ENCODE data around the gene CCDC106. TPM values are rescaled to one million over a fixed set of nuclear protein-coding genes. Genes with fewer than 3 reads are reported as not detected.

The CCDC106 gene
- total RNA-seq, 1 donor from 2014 or later: 14.0 TPM

GRCh38 chr19:55617426-55617825, 30.6 kb upstream of the CCDC106 start:
- no peak overlapping the region for H3K27ac Mint-ChIP-seq
- POLR2A ChIA-PET: no interaction called here
- CTCF ChIA-PET: no interaction called here

GRCh38 chr19:55618426-55618825, 29.6 kb upstream of the CCDC106 start:
- DNase-seq (no peak), ATAC-seq (ENCODE audit: low read depth) (no peak)
- H3K4me1 Mint-ChIP-seq: peaks cover 2% of the 10 kb centered on the region
- no peak overlapping the region for H3K4me3 Mint-ChIP-seq
- ChIA-PET CTCF (interaction anchor here (2.1 kb wide), 1 partner anchor 13 kb away, joined by 7 read pairs; no protein-coding TSS in a partner anchor), POLR2A (interaction anchor here (0.6 to 0.7 kb wide), 2 partner anchors 13 to 18 kb away, joined by 3 read pairs; partner anchors contain the start of gene ZNF524)
- peaks cover 23% of the 10 kb centered on the region for H3K36me3 Mint-ChIP-seq (ENCODE audit: low read depth)
- no peaks in the 10 kb centered on the region for H3K9me3 Mint-ChIP-seq
- TF ChIP-seq CTCF (IDR thresholded peaks at IDR 0.05): no peak
- H3K27ac Mint-ChIP-seq: no peak overlapping the region
- intact Hi-C loops (cut with micrococcal nuclease): no loop called here
- no peaks in the 10 kb centered on the region for H3K27me3 Mint-ChIP-seq

More at GRCh38 chr19:55617426-55617825, 30.6 kb upstream of the CCDC106 start:
- peaks cover 33% of the 10 kb centered on the region for H3K36me3 Mint-ChIP-seq (ENCODE audit: low read depth)
- H3K9me3 Mint-ChIP-seq: no peaks in the 10 kb centered on the region
- peaks cover 10% of the 10 kb centered on the region for H3K4me1 Mint-ChIP-seq
- no peaks in the 10 kb centered on the region for H3K27me3 Mint-ChIP-seq
- TF ChIP-seq CTCF (IDR thresholded peaks at IDR 0.05): no peak
- intact Hi-C loops (cut with micrococcal nuclease): no loop called here
- ATAC-seq (ENCODE audit: low read depth) (no peak), DNase-seq (no peak)
- no peak overlapping the region for H3K4me3 Mint-ChIP-seq

- CTCF ChIA-PET: interaction anchor here (2.1 kb wide), 1 partner anchor 12 kb away, joined by 7 read pairs; no protein-coding TSS in a partner anchor
- Mint-ChIP-seq H3K36me3 (ENCODE audit: low read depth) (peaks cover 27% of the 10 kb centered on the region), H3K27ac (no peak overlapping the region), H3K9me3 (no peaks in the 10 kb centered on the region), H3K4me1 (peaks cover 8% of the 10 kb centered on the region), H3K4me3 (no peak overlapping the region), H3K27me3 (no peaks in the 10 kb centered on the region)
- DNase-seq (no peak), ATAC-seq (ENCODE audit: low read depth) (no peak)
- POLR2A ChIA-PET: interaction anchor here (0.7 kb wide), 1 partner anchor 13 kb away, joined by 3 read pairs; no protein-coding TSS in a partner anchor
- intact Hi-C loops (cut with micrococcal nuclease): no loop called here
- TF ChIP-seq CTCF (IDR thresholded peaks at IDR 0.05): no peak
These were observed 28.7 kb upstream of the CCDC106 start for GRCh38 chr19:55619286-55619685.

- peaks cover 17% of the 10 kb centered on the region for H3K4me1 Mint-ChIP-seq
- H3K27ac Mint-ChIP-seq: no peak overlapping the region
- ATAC-seq (ENCODE audit: low read depth) (no peak), DNase-seq (no peak)
- CTCF ChIA-PET: no interaction called here
- no peaks in the 10 kb centered on the region for H3K9me3 Mint-ChIP-seq
- H3K4me3 Mint-ChIP-seq: no peak overlapping the region
- H3K27me3 Mint-ChIP-seq: no peaks in the 10 kb centered on the region
- peaks cover 26% of the 10 kb centered on the region for H3K36me3 Mint-ChIP-seq (ENCODE audit: low read depth)
- intact Hi-C loops (cut with micrococcal nuclease): no loop called here
- no peak for TF ChIP-seq CTCF (IDR thresholded peaks at IDR 0.05)
- POLR2A ChIA-PET: interaction anchor here (1.0 to 1.5 kb wide), 3 partner anchors 10 to 22 kb away, joined by 3 to 5 read pairs (median 3); partner anchors contain the start of genes FIZ1 and ZNF865
These were observed 27.4 kb upstream of the CCDC106 start for GRCh38 chr19:55620410-55621204.

- intact Hi-C loops (cut with micrococcal nuclease): no loop called here
- no peak overlapping the region for H3K4me3 Mint-ChIP-seq
- H3K36me3 Mint-ChIP-seq (ENCODE audit: low read depth): peaks cover 26% of the 10 kb centered on the region
These were observed 26.8 kb upstream of the CCDC106 start for GRCh38 chr19:55621205-55621672.

More at GRCh38 chr19:55621205-55621672, 26.8 kb upstream of the CCDC106 start:
- H3K27me3 Mint-ChIP-seq: no peaks in the 10 kb centered on the region
- no peak overlapping the region for H3K27ac Mint-ChIP-seq
- TF ChIP-seq CTCF (IDR thresholded peaks at IDR 0.05): no peak
- DNase-seq (no peak), ATAC-seq (ENCODE audit: low read depth) (no peak)
- peaks cover 17% of the 10 kb centered on the region for H3K4me1 Mint-ChIP-seq
- POLR2A ChIA-PET: interaction anchor here (1.0 to 1.5 kb wide), 2 partner anchors 9 to 15 kb away, joined by 3 to 5 read pairs; partner anchors contain the start of gene ZNF865
- H3K9me3 Mint-ChIP-seq: no peaks in the 10 kb centered on the region
- CTCF ChIA-PET: no interaction called here
